NB4 (cell line): ENCODE measurements around the gene TANC1.

Experiments
- MYC ChIP-seq: IDR thresholded peaks from 2 replicates; pipeline ENCODE4 v1.6.1; 2011; ENCODE audit warnings: low read depth, low read length
- POLR2A ChIP-seq: IDR thresholded peaks from 2 replicates; pipeline ENCODE4 v1.6.1; 2011; ENCODE audit warnings: mild to moderate bottlenecking; ENCODE audit not compliant: insufficient read length; ENCODE audit errors: extremely low read depth
- TF ChIP-seq, protein P1 (sequence below): IDR thresholded peaks from one replicate; pipeline ENCODE4 v1.5.1; 2012; ENCODE audit warnings: low read depth, low read length
- TF ChIP-seq, protein P2 (sequence below): IDR thresholded peaks from 2 replicates; pipeline ENCODE4 v1.6.1; 2011; ENCODE audit warnings: low read depth, low read length

DNA sequence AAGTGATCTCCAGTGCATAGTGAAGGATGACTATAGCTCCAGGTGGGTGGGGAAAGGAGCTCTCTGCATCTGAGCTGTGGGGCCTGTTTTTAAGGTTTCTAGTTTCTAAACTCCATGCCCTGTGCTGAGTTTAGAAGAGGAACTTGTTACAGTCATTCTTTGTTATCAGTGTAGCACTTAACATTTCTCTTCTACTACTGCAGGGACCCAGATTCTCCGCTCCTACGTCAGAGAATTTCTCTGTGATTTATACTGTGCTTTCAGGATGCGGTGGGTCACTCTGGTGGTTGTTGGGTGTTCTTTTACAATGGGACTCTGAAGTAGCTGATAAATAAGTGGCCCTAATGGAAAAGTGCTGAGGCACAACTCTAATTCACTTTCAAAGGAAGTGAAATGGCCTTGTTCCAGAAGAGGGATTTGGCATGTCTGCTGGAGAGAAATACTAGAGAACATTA lies 196.0 kb downstream of the TANC1 start:
- TF ChIP-seq POLR2A (no peak), MYC (no peak)
- TF ChIP-seq, protein P1, sequence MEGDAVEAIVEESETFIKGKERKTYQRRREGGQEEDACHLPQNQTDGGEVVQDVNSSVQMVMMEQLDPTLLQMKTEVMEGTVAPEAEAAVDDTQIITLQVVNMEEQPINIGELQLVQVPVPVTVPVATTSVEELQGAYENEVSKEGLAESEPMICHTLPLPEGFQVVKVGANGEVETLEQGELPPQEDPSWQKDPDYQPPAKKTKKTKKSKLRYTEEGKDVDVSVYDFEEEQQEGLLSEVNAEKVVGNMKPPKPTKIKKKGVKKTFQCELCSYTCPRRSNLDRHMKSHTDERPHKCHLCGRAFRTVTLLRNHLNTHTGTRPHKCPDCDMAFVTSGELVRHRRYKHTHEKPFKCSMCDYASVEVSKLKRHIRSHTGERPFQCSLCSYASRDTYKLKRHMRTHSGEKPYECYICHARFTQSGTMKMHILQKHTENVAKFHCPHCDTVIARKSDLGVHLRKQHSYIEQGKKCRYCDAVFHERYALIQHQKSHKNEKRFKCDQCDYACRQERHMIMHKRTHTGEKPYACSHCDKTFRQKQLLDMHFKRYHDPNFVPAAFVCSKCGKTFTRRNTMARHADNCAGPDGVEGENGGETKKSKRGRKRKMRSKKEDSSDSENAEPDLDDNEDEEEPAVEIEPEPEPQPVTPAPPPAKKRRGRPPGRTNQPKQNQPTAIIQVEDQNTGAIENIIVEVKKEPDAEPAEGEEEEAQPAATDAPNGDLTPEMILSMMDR, result no peak
- TF ChIP-seq, protein P2, sequence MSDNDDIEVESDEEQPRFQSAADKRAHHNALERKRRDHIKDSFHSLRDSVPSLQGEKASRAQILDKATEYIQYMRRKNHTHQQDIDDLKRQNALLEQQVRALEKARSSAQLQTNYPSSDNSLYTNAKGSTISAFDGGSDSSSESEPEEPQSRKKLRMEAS, result no peak
